Adrenal gland (tissue), 5 donors: Measurements from ENCODE around the gene HAPSTR1.

Source experiments
- CTCF ChIP-seq, 6 experiments: fragments of 450-650 bp in 4 of 6; fragments of 200-600 bp in 2 of 6; sonication (generic) in 1 of 6; IDR thresholded peaks; 1 replicate in 5 of 6; 2 replicates in 1 of 6; pipeline versions ENCODE4 v1.5.1 to v1.8.0; 2016 to 2021; ENCODE audit warnings: antibody characterized with exemption in 6 of 6, mild to moderate bottlenecking in 2 of 6, moderate library complexity in 1 of 6
- POLR2A ChIP-seq, 2 donors: fragments of 450-650 bp; IDR thresholded peaks; one replicate each; pipeline ENCODE4 v1.6.1; 2017; ENCODE audit warnings: antibody characterized with exemption in 2 of 2, mild to moderate bottlenecking in 2 of 2, moderate library complexity in 1 of 2
- donor health status: DM: no; HTN: no; CAD: no.

- TF ChIP-seq CTCF (IDR thresholded peaks at IDR 0.05) (no peak), POLR2A (IDR thresholded peaks at IDR 0.05) (no peak)
Measured at GRCh38 chr16:9102943-9103342, 11.5 kb downstream of the HAPSTR1 start.
